GM18499 (cell line): Measurements from ENCODE around the gene ELOVL5.
"Not testable (repeated sequence)": the region's sequence is repeated elsewhere in the genome, so short reads cannot be mapped to it uniquely, and the experiment has no call there.

Experiments used
- ATAC-seq: cut with Tn5 transposase; IDR thresholded peaks from one replicate; pipeline ENCODE4 v1.9.1; 2021; ENCODE audit warnings: moderate number of reproducible peaks; ENCODE audit not compliant: insufficient read depth, unreplicated experiment

Gene ELOVL5

GRCh38 chr6:53309059-53309900 lies 39.5 kb downstream of the ELOVL5 start:
- no peak for ATAC-seq

- peak; percentile 53 for ATAC-seq
Measured at GRCh38 chr6:53306819-53307347, 41.9 kb downstream of the ELOVL5 start.

DNA sequence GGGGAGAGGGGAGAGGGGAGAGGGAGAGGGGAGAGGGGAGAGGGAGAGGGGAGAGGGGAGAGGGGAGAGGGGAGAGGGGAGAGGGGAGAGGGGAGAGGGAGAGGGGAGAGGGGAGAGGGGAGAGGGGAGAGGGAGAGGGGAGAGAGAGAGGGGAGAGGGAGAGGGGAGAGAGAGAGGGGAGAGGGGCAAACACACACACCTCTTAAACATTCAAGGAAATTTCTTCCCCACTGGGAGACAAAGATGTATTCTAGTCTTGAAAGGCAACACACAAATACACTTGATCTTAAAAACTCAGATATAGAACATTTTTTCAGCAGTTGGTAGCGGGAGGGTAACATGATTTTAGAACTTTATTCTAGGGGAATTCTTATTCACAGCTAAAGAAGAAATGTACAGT lies 42.5 kb downstream of the ELOVL5 start:
- ATAC-seq, result not testable (repeated sequence)

DNA sequence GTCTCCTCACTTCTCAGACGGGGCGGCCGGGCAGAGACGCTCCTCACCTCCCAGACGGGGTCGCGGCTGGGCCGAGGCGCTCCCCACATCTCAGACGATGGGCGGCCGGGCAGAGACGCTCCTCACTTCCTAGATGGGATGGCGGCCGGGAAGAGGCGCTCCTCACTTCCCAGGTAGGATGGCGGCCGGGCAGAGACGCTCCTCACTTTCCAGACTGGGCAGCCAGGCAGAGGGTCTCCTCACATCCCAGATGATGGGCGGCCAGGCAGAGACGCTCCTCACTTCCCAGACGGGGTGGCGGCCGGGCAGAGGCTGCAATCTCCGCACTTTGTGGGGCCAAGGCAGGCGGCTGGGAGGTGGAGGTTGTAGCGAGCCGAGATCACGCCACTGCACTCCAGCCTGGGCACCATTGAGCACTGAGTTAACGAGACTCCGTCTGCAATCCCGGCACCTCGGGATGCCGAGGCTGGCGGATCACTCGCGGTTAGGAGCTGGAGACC lies 43.2 kb downstream of the ELOVL5 start:
- ATAC-seq, result not testable (repeated sequence)

- ATAC-seq, result not testable (repeated sequence)
Measured at GRCh38 chr6:53304953-53305352, 43.8 kb downstream of the ELOVL5 start.

DNA sequence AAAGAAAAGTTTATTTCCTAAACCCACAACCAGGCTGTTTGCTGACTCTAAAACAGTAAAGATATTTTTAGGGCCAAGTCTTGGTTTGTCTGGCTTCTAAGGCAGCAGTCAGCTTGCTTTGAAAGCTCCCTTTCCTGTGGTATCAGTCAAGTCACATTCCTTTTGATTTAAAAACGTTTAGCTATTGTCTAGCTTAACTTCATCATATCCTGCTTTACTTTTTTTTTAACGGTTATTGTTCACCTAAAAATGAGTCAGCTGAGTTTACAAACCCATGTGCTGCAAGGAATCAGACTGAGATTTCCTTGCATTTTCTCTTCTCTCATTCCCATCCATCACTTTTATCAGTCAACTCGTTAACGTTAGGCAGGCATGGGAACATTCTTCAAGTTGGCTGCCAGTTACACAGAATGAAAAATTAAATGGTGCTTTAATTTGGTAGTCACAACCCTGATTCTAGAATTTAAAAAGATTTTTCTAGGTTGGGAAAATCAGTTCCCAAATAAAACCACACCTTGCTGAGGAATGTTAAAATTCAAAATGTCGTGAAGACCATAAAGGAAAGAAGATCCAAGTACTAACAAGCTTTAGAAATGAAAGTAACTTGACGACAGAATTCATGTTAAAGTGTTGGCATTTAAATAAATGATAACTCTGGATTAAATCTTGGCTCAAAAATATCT lies 45.9 kb downstream of the ELOVL5 start:
- ATAC-seq, result no peak

GRCh38 chr6:53301801-53302537 lies 46.8 kb downstream of the ELOVL5 start:
- no peak for ATAC-seq

DNA sequence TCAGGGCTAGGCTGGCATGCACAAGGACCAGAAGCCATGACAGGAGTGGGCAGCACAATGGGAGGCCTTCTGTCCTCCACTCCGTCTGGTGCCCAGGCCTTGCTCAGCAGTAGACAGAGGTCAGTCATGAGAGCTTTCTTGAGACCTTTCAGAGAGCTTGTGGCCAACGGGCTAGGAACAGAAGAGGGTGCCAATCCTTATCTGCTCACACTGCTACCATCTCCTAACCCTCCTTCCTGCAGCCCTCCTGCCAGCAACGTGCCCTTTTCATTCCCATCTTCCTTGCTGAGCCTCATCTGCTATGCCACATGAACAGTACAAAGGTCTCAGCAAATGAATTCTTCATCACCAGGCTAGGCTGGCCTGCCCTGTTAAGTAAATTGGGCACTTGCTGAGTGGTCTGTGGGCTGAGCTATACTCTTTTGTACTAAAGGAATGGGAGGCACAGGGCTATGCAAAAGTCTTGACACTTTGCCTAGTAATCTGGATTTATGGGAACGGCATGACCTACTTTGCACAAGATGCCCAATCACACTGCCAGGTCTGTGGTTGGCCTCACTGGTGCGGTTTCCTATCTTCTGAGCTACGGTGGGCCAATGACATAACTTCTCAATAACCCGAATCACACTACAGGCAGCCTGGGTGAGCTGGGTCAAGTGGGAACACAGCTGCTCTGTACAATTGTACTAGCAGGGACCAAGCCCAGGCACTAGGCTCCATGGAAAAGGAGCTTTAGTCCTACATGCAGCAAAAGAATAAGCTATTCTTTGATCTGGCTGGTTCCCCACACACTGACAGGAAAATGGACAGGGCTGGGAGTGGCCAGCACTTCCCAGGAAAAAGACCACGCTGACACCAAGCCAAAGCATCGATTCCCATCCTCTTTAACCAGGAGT lies 47.8 kb downstream of the ELOVL5 start:
- ATAC-seq, result no peak

GRCh38 chr6:53299331-53300005 lies 49.3 kb downstream of the ELOVL5 start:
- ATAC-seq, result no peak

- ATAC-seq, result no peak
Measured at GRCh38 chr6:53297004-53297403, 51.7 kb downstream of the ELOVL5 start.

- ATAC-seq, result no peak
Measured at GRCh38 chr6:53295176-53295575, 53.6 kb downstream of the ELOVL5 start.

DNA sequence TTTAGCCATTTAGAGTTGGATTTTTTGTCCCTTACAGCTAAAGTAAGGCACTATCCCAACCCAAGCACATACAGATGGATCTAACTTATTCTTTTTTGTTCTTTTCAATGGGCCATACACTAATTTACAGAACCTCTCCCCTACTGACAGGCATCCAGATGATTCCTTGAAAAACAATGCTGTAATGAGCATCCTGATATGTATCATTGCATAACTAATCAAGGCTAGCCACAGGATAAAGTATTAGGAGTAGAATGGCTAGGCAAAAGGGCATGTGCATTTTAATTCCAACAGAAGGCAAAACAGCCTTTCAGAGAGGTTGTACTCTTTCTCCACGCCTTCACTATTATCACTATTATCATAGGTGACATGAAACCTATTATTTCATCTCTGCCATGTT lies 54.1 kb downstream of the ELOVL5 start:
- ATAC-seq, result no peak

- no peak for ATAC-seq
Measured at GRCh38 chr6:53294095-53294494, 54.7 kb downstream of the ELOVL5 start.

DNA sequence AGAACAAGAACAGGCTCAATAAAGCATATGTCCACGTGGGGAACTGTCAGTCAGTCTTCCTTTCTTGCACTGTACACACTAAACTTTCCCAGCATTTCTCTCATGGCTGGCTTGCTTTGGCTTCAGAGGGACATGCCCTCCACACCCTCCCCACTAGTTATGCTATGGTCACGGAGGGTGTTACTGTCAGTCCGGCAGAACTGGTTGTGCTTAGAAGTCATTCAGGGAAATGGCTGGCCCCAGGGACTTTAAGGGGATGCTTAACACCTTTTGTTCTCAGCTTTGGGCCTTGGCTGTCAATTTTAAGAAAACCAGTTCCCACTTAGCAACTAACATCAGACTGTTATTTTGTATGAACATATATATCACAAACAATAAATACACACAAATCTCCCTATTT lies 55.1 kb downstream of the ELOVL5 start:
- no peak for ATAC-seq

- no peak for ATAC-seq
Measured at GRCh38 chr6:53290537-53291510, 57.9 kb downstream of the ELOVL5 start.

DNA sequence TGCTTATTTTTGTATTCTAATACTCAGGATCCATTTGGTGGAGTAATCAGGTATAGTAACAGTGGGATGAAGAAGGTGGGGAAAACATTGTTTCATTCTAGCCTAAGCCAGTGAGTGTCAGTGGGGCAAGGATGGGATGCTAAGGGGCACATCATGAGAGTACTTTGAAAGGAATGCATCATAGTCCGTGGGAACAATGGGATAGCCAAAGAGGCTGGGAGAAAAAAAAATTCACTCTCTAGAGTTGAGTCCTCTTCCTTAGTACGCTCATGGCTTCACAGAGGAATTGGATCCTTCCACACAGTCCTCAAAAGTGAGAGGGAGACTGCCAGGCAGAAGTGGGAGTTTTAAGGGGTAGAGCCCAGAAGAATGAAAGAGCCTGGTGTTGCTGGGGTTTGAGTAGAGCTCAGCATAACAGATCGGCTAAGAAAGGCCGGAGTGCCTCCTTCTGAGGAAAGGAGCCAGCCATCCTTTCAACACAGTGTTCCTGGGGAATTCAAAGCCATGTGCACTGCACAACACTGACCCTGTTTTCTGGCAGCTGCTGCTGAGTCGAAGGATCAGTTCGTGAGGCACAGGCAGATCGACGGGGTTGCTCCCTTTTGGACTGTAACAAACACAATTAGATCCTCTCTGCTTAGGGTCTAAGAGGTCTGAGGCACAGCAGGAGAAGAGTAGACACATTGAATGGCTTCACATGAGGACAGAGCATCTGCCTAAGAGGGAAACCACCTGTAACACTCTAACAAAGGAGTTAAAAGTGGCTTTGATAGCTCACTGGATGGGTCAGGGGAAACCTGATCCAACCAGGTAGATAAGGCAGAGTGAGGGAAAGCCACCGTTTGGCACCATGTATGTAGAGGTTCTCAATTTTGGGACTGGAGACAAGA lies 61.2 kb downstream of the ELOVL5 start:
- no peak for ATAC-seq

GRCh38 chr6:53284901-53285300 lies 63.8 kb downstream of the ELOVL5 start:
- ATAC-seq, result no peak
